ENCODE measurements around the gene KAT6B.

KAT6B gene

DNA sequence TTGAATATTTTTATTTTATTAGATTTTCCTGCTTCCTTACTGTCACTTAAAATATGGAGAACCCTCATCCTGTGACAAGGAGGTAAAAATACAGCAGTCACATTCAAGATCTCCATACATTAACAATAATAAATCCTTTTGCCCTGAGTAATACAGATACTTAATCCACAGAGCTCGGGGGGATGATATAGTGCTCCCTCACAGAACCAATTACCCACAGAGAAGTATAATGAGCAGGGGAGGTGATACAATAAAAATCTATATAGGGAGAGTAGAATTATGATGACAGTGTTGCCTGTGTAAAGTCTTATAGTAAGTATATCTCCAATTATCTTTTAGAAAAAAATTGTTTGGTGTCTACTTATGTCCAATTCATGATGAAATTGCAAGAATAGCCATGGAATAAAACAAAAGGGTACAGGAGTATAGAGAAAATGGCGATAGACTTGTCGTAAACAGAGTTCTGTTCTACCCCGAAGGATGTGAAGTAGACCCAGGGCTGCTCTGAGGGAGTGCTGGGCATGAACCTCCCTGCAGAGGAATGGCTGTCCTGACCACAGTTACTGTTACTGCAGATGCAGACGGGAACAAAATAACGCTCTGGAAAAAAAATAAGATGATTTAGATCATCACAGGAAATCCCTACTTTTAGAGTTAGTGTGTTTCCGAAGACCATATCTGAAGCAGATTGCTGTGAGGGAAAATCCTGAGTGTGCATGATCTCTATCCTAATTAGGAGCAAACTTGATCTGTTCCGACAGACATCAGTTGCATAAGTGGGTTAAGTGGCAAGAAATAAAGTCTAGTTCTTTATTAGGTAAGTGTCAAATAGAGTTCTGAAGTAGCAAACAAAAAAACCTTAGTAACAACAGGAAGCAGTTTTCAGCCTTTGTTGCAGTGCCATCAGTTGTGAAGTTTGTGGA, 123.7 kb downstream of the KAT6B start:
- H2BK15ac ChIP-seq (ENCODE audit: low read length), result no peak overlapping the region
- H3K23ac ChIP-seq (ENCODE audit: low read depth, low read length, poor library complexity), result no peak overlapping the region
- no peak overlapping the region for H3K9ac ChIP-seq (ENCODE audit: low read depth, low read length, poor library complexity)
- no peak overlapping the region for H3K14ac ChIP-seq (ENCODE audit: low read length)
- H2BK12ac ChIP-seq (ENCODE audit: low read length), result no peak overlapping the region
- no peak overlapping the region for H3K4me2 ChIP-seq (ENCODE audit: insufficient read depth, low read length, poor library complexity, severe bottlenecking)
- H4K8ac ChIP-seq (ENCODE audit: low read depth, low read length), result no peak overlapping the region
- DNase-seq (ENCODE audit: low spot score), result no peak
- no peak overlapping the region for H3K18ac ChIP-seq (ENCODE audit: low read length)
- H3K27ac ChIP-seq (replicated peaks; ENCODE audit: low read length), result no peak overlapping the region
- H3K9me3 ChIP-seq (replicated peaks in 1 of 2; ENCODE audit: control insufficient read depth in 2 of 2, insufficient read depth in 1 of 2, low read depth in 1 of 2, low read length in 2 of 2), result no peaks in the 10 kb centered on the region
- H3K27me3 ChIP-seq (ENCODE audit: control insufficient read depth in 3 of 3, insufficient read depth in 3 of 3, low read depth in 1 of 3, low read length in 3 of 3), result no peaks in the 10 kb centered on the region
- no peaks in the 10 kb centered on the region for H3K79me1 ChIP-seq (ENCODE audit: low read depth, low read length)
- H4K91ac ChIP-seq (ENCODE audit: low read depth, low read length, poor library complexity), result no peak overlapping the region
- no peak overlapping the region for H2AK5ac ChIP-seq (ENCODE audit: low read depth, low read length)
- no peak overlapping the region for H2AFZ ChIP-seq (ENCODE audit: low read length)
- no peak overlapping the region for H3K4me3 ChIP-seq (ENCODE audit: low read length in 2 of 2)
- H3K4ac ChIP-seq (ENCODE audit: low read length), result no peak overlapping the region
- no peak overlapping the region for H2BK5ac ChIP-seq (ENCODE audit: low read length)
- no CpG with 5 or more reads among the region's 8 CpGs for WGBS, 2 donors (ENCODE audit: extremely low coverage in 2 of 2, insufficient read length in 2 of 2, insufficient replicate concordance in 1 of 2)
- no peak overlapping the region for H2BK120ac ChIP-seq (ENCODE audit: low read depth, low read length)
- no peaks in the 10 kb centered on the region for H3K36me3 ChIP-seq (replicated peaks in 1 of 2; ENCODE audit: control insufficient read depth in 2 of 2, insufficient read depth in 2 of 2, low read length in 2 of 2)
- H3K4me1 ChIP-seq (ENCODE audit: control insufficient read depth in 2 of 2, insufficient read depth in 1 of 2, low read depth in 1 of 2, low read length in 2 of 2), result peaks cover 0 to 5% of the 10 kb centered on the region in 2 donors

DNA sequence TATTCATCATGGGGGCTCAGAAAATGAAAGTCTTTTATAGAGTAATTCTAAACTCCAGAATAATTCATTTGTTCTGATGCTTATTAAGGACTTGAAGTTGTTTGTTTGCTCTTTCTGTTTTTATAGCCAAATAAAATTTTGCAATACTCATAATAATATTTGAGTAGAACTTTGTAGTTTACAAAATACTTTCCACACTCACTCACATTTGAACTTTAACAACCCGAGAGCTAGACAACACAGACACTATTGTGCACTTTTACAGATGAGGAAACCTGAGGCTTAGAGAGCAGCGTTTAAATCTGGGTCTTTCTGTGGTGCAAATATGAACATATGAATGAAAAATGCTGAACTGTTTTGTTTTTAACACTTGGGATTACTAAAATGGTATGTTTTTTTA, 126.8 kb downstream of the KAT6B start:
- Histone ChIP-seq H2BK120ac (ENCODE audit: low read depth, low read length) (no peak overlapping the region), H2AFZ (ENCODE audit: low read length) (no peak overlapping the region), H3K4me2 (ENCODE audit: insufficient read depth, low read length, poor library complexity, severe bottlenecking) (no peak overlapping the region), H3K18ac (ENCODE audit: low read length) (no peak overlapping the region), H2BK15ac (ENCODE audit: low read length) (no peak overlapping the region), H2AK5ac (ENCODE audit: low read depth, low read length) (no peak overlapping the region), H3K27me3 (ENCODE audit: control insufficient read depth in 3 of 3, insufficient read depth in 3 of 3, low read depth in 1 of 3, low read length in 3 of 3) (no peaks in the 10 kb centered on the region), H3K4me3 (ENCODE audit: low read length in 2 of 2) (no peak overlapping the region), H4K91ac (ENCODE audit: low read depth, low read length, poor library complexity) (no peak overlapping the region), H3K9ac (ENCODE audit: low read depth, low read length, poor library complexity) (no peak overlapping the region), H2BK5ac (ENCODE audit: low read length) (no peak overlapping the region), H3K79me1 (ENCODE audit: low read depth, low read length) (no peaks in the 10 kb centered on the region), H3K36me3 (replicated peaks in 1 of 2; ENCODE audit: control insufficient read depth in 2 of 2, insufficient read depth in 2 of 2, low read length in 2 of 2) (no peaks in the 10 kb centered on the region), H3K9me3 (replicated peaks in 1 of 2; ENCODE audit: control insufficient read depth in 2 of 2, insufficient read depth in 1 of 2, low read depth in 1 of 2, low read length in 2 of 2) (no peaks in the 10 kb centered on the region), H3K23ac (ENCODE audit: low read depth, low read length, poor library complexity) (no peak overlapping the region), H4K8ac (ENCODE audit: low read depth, low read length) (no peak overlapping the region), H3K4me1 (ENCODE audit: control insufficient read depth in 2 of 2, insufficient read depth in 1 of 2, low read depth in 1 of 2, low read length in 2 of 2) (peaks cover 0 to 2% of the 10 kb centered on the region in 2 donors), H2BK12ac (ENCODE audit: low read length) (no peak overlapping the region), H3K4ac (ENCODE audit: low read length) (no peak overlapping the region), H3K14ac (ENCODE audit: low read length) (no peak overlapping the region), H3K27ac (replicated peaks; ENCODE audit: low read length) (no peak overlapping the region)
- DNase-seq (ENCODE audit: low spot score), result no peak
- WGBS, 2 donors (ENCODE audit: extremely low coverage in 2 of 2, insufficient read length in 2 of 2, insufficient replicate concordance in 1 of 2), result no CpG with 5 or more reads among the region's 2 CpGs

DNA sequence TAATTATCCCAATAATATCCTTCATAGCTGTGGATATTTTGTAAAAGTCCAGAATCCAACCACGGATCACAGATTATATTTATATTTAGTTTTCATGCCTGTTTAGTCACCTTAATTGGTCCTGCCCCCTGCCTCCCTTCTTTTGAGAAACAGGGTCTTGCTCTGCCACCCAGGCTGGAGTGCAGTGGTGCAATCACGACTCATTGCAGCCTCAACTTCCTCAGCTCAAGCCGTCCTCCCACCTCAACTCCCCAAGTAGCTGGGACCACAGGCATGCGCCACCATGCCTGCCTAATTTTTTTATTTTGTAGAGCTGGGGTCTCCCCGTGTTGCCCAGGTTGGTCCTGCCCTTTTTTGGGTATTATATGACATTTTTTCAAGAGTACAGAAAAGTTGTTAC, 129.4 kb downstream of the KAT6B start:
- Histone ChIP-seq H3K4me3 (ENCODE audit: low read length in 2 of 2) (no peak overlapping the region), H3K18ac (ENCODE audit: low read length) (no peak overlapping the region), H3K79me1 (ENCODE audit: low read depth, low read length) (no peaks in the 10 kb centered on the region), H2BK120ac (ENCODE audit: low read depth, low read length) (no peak overlapping the region), H4K91ac (ENCODE audit: low read depth, low read length, poor library complexity) (no peak overlapping the region), H3K27ac (replicated peaks; ENCODE audit: low read length) (no peak overlapping the region), H4K8ac (ENCODE audit: low read depth, low read length) (no peak overlapping the region), H2BK5ac (ENCODE audit: low read length) (no peak overlapping the region), H3K4me2 (ENCODE audit: insufficient read depth, low read length, poor library complexity, severe bottlenecking) (no peak overlapping the region), H3K36me3 (replicated peaks in 1 of 2; ENCODE audit: control insufficient read depth in 2 of 2, insufficient read depth in 2 of 2, low read length in 2 of 2) (no peaks in the 10 kb centered on the region), H3K9me3 (replicated peaks in 1 of 2; ENCODE audit: control insufficient read depth in 2 of 2, insufficient read depth in 1 of 2, low read depth in 1 of 2, low read length in 2 of 2) (no peaks in the 10 kb centered on the region), H3K14ac (ENCODE audit: low read length) (no peak overlapping the region), H3K23ac (ENCODE audit: low read depth, low read length, poor library complexity) (no peak overlapping the region), H2BK12ac (ENCODE audit: low read length) (no peak overlapping the region), H3K27me3 (ENCODE audit: control insufficient read depth in 3 of 3, insufficient read depth in 3 of 3, low read depth in 1 of 3, low read length in 3 of 3) (no peaks in the 10 kb centered on the region), H2AK5ac (ENCODE audit: low read depth, low read length) (no peak overlapping the region), H3K9ac (ENCODE audit: low read depth, low read length, poor library complexity) (no peak overlapping the region), H2AFZ (ENCODE audit: low read length) (no peak overlapping the region), H2BK15ac (ENCODE audit: low read length) (no peak overlapping the region), H3K4me1 (ENCODE audit: control insufficient read depth in 2 of 2, insufficient read depth in 1 of 2, low read depth in 1 of 2, low read length in 2 of 2) (no peaks in the 10 kb centered on the region), H3K4ac (ENCODE audit: low read length) (no peak overlapping the region)
- DNase-seq (ENCODE audit: low spot score), result no peak
- no CpG with 5 or more reads among the region's 5 CpGs for WGBS, 2 donors (ENCODE audit: extremely low coverage in 2 of 2, insufficient read length in 2 of 2, insufficient replicate concordance in 1 of 2)

DNA sequence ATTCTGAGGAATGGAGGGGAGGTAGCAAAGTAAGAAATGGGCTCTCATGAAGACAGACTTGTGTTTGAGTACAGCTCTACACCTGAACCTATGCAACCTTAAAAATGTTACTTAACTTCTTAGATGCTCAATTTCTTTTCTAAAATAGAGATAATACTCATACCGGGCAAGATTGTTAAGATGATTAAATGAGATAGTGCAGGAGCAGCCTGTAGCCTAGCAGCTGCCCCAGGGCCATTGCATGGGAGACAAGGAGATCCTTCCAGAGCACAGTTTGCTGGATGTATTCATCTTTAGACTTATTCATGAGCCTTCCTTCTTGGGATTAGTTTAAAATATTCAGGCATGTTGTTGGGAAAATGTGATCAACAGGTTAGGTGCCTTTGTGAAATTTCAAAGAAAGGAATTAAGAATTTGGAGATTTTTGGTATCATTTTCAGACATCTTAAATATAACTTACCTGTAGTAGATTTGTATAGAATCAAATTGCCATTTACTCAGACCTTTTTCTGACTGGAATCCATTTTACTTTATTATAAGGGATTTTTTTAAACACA, 130.2 kb downstream of the KAT6B start:
- no peak overlapping the region for H3K27ac ChIP-seq (replicated peaks; ENCODE audit: low read length)
- no CpG with 5 or more reads among the region's 1 CpG for WGBS, 2 donors (ENCODE audit: extremely low coverage in 2 of 2, insufficient read length in 2 of 2, insufficient replicate concordance in 1 of 2)

More for the DNA sequence above, 130.2 kb downstream of the KAT6B start:
- H3K9me3 ChIP-seq (replicated peaks in 1 of 2; ENCODE audit: control insufficient read depth in 2 of 2, insufficient read depth in 1 of 2, low read depth in 1 of 2, low read length in 2 of 2), result no peaks in the 10 kb centered on the region
- DNase-seq (ENCODE audit: low spot score), result no peak
- no peaks in the 10 kb centered on the region for H3K4me1 ChIP-seq (ENCODE audit: control insufficient read depth in 2 of 2, insufficient read depth in 1 of 2, low read depth in 1 of 2, low read length in 2 of 2)
- no peak overlapping the region for H2AFZ ChIP-seq (ENCODE audit: low read length)
- H2BK5ac ChIP-seq (ENCODE audit: low read length), result no peak overlapping the region
- H2BK15ac ChIP-seq (ENCODE audit: low read length), result no peak overlapping the region
- no peak overlapping the region for H3K4ac ChIP-seq (ENCODE audit: low read length)
- no peaks in the 10 kb centered on the region for H3K79me1 ChIP-seq (ENCODE audit: low read depth, low read length)
- H3K4me2 ChIP-seq (ENCODE audit: insufficient read depth, low read length, poor library complexity, severe bottlenecking), result no peak overlapping the region
- no peak overlapping the region for H3K14ac ChIP-seq (ENCODE audit: low read length)
- H3K9ac ChIP-seq (ENCODE audit: low read depth, low read length, poor library complexity), result no peak overlapping the region
- no peaks in the 10 kb centered on the region for H3K36me3 ChIP-seq (replicated peaks in 1 of 2; ENCODE audit: control insufficient read depth in 2 of 2, insufficient read depth in 2 of 2, low read length in 2 of 2)
- no peak overlapping the region for H2BK12ac ChIP-seq (ENCODE audit: low read length)
- no peak overlapping the region for H3K23ac ChIP-seq (ENCODE audit: low read depth, low read length, poor library complexity)
- no peak overlapping the region for H3K18ac ChIP-seq (ENCODE audit: low read length)
- H4K91ac ChIP-seq (ENCODE audit: low read depth, low read length, poor library complexity), result no peak overlapping the region
- no peak overlapping the region for H4K8ac ChIP-seq (ENCODE audit: low read depth, low read length)
- H3K27me3 ChIP-seq (ENCODE audit: control insufficient read depth in 3 of 3, insufficient read depth in 3 of 3, low read depth in 1 of 3, low read length in 3 of 3), result no peaks in the 10 kb centered on the region
- no peak overlapping the region for H2AK5ac ChIP-seq (ENCODE audit: low read depth, low read length)
- no peak overlapping the region for H2BK120ac ChIP-seq (ENCODE audit: low read depth, low read length)
- H3K4me3 ChIP-seq (ENCODE audit: low read length in 2 of 2), result no peak overlapping the region
